ENCODE measurements around the gene ZNF333. TPM values are rescaled to one million over a fixed set of nuclear protein-coding genes. Genes with fewer than 3 reads are reported as not detected.
"Not testable (repeated sequence)": the region's sequence is repeated elsewhere in the genome, so short reads cannot be mapped to it uniquely, and the experiment has no call there.

ZNF333 gene
- total RNA-seq, 4 donors from 2014 or later = 18.8 to 61.8 (median 44.3) TPM

- intact Hi-C loops (cut with DNase I; ENCODE audit: low total_unique reads) = no loop called here
- Histone ChIP-seq H3K4me1 (no peaks in the 10 kb centered on the region), H3K4me3 (no peak overlapping the region), H3K27ac (no peak overlapping the region), H3K36me3 (no peaks in the 10 kb centered on the region), H3K9me3 (peaks cover 0 to 3% of the 10 kb centered on the region in 2 donors), H3K27me3 (no peaks in the 10 kb centered on the region)
- no peak for DNase-seq
- TF ChIP-seq CTCF (IDR thresholded peaks at IDR 0.05) = no peak
- TF ChIP-seq POLR2A (IDR thresholded peaks at IDR 0.05) = no peak
Observed at GRCh38 chr19:14764401-14764800, 74.6 kb downstream of the ZNF333 start.

- H3K4me1 ChIP-seq; H3K27me3 ChIP-seq; intact Hi-C loops (cut with DNase I; ENCODE audit: low total_unique reads); H3K36me3 ChIP-seq; H3K4me3 ChIP-seq; H3K9me3 ChIP-seq; H3K27ac ChIP-seq; DNase-seq: not testable (repeated sequence)
Observed at GRCh38 chr19:14765403-14765802, 75.6 kb downstream of the ZNF333 start.

- H3K4me3 ChIP-seq; DNase-seq; H3K4me1 ChIP-seq; H3K9me3 ChIP-seq; intact Hi-C loops (cut with DNase I; ENCODE audit: low total_unique reads); H3K27me3 ChIP-seq; H3K36me3 ChIP-seq; H3K27ac ChIP-seq: not testable (repeated sequence)
Observed at GRCh38 chr19:14765841-14766240, 76.0 kb downstream of the ZNF333 start.

GRCh38 chr19:14767466-14767971, 77.7 kb downstream of the ZNF333 start:
- TF ChIP-seq POLR2A (IDR thresholded peaks at IDR 0.05) (no peak), CTCF (IDR thresholded peaks at IDR 0.05) (no peak)
- Histone ChIP-seq H3K36me3 (no peaks in the 10 kb centered on the region), H3K4me1 (no peaks in the 10 kb centered on the region), H3K4me3 (no peak overlapping the region), H3K27me3 (no peaks in the 10 kb centered on the region), H3K9me3 (no peaks in the 10 kb centered on the region), H3K27ac (no peak overlapping the region)
- DNase-seq = no peak
- intact Hi-C loops (cut with DNase I; ENCODE audit: low total_unique reads) = no loop called here

- Histone ChIP-seq H3K27ac (no peak overlapping the region), H3K4me1 (no peaks in the 10 kb centered on the region), H3K36me3 (no peaks in the 10 kb centered on the region), H3K9me3 (no peaks in the 10 kb centered on the region), H3K27me3 (no peaks in the 10 kb centered on the region), H3K4me3 (no peak overlapping the region)
- TF ChIP-seq POLR2A (IDR thresholded peaks at IDR 0.05) = no peak
- TF ChIP-seq CTCF (IDR thresholded peaks at IDR 0.05) = no peak
- intact Hi-C loops (cut with DNase I; ENCODE audit: low total_unique reads) = no loop called here
- no peak for DNase-seq
Observed at GRCh38 chr19:14768001-14768400, 78.2 kb downstream of the ZNF333 start.

- intact Hi-C loops (cut with DNase I; ENCODE audit: low total_unique reads) = no loop called here
- TF ChIP-seq CTCF (IDR thresholded peaks at IDR 0.05) (no peak), POLR2A (IDR thresholded peaks at IDR 0.05) (no peak)
- Histone ChIP-seq H3K27me3 (no peaks in the 10 kb centered on the region), H3K4me3 (no peak overlapping the region), H3K4me1 (no peaks in the 10 kb centered on the region), H3K9me3 (no peaks in the 10 kb centered on the region), H3K36me3 (no peaks in the 10 kb centered on the region), H3K27ac (no peak overlapping the region)
- DNase-seq = no peak
Observed at GRCh38 chr19:14769201-14769600, 79.4 kb downstream of the ZNF333 start.

All from uterus (tissue), 4 donors.